Stimulated activated CD4-positive, alpha-beta T cell treated with anti-CD3 and anti-CD28 coated beads, Interleukin-1b, Interleukin-23, amount 100 ng/mL, for 1 hour (primary cell): ENCODE measurements around the gene GIN1.
A peak's percentile ranks its signal among the peaks of the same experiment; 100 is the strongest.
"Not testable (repeated sequence)": the region's sequence is repeated elsewhere in the genome, so short reads cannot be mapped to it uniquely, and the experiment has no call there.

Source experiments
- DNase-seq, 2 donors: peaks; one replicate each; pipeline ENCODE4 v3.0.0-alpha.2; 2020; ENCODE audit warnings: low read depth in 2 of 2

Gene GIN1

GRCh38 chr5:103119765-103120606 lies at the start of gene GIN1, which contains the start of gene PPIP5K2:
TSS of gene GIN1 (minus strand) at chr5:103120138. CDS start at chr5:103108707, 11,431 bp downstream.
TSS of gene PPIP5K2 (plus strand) at chr5:103120301. CDS start at chr5:103129590, 9,289 bp downstream.
- DNase-seq: peak; percentile 87 to 95

GRCh38 chr5:103166706-103167105 lies 46.8 kb upstream of the GIN1 start:
- no peak for DNase-seq

- no peak for DNase-seq
These were observed 31.2 kb upstream of the GIN1 start for GRCh38 chr5:103151156-103151555.

- DNase-seq: no peak
These were observed 28.3 kb upstream of the GIN1 start for GRCh38 chr5:103148213-103148612.

GRCh38 chr5:103145196-103145595 lies 25.3 kb upstream of the GIN1 start:
- no peak for DNase-seq

- not testable (repeated sequence) for DNase-seq
These were observed 22.2 kb upstream of the GIN1 start for GRCh38 chr5:103142132-103142531.

- peak; percentile 58 to 66 for DNase-seq
These were observed 19.4 kb upstream of the GIN1 start for GRCh38 chr5:103139264-103139865.

- no peak for DNase-seq
These were observed 18.3 kb upstream of the GIN1 start for GRCh38 chr5:103138202-103138690.

- no peak for DNase-seq
These were observed 15.5 kb upstream of the GIN1 start for GRCh38 chr5:103135461-103135860.

GRCh38 chr5:103133231-103133630 lies 13.3 kb upstream of the GIN1 start:
- no peak for DNase-seq

- no peak for DNase-seq
These were observed 12.7 kb upstream of the GIN1 start for GRCh38 chr5:103132684-103133083.

- DNase-seq: no peak
These were observed 8.3 kb upstream of the GIN1 start for GRCh38 chr5:103128202-103128601.

- no peak for DNase-seq
These were observed 7.4 kb upstream of the GIN1 start for GRCh38 chr5:103127292-103127817.

GRCh38 chr5:103126557-103126956 lies 6.6 kb upstream of the GIN1 start:
- no peak for DNase-seq

- DNase-seq: no peak
These were observed 2.3 kb upstream of the GIN1 start for GRCh38 chr5:103122242-103122641.

- no peak for DNase-seq
These were observed 766 bp upstream of the GIN1 start for GRCh38 chr5:103120607-103121200.

GRCh38 chr5:103119070-103119764 lies 721 bp downstream of the GIN1 start:
- no peak for DNase-seq

- no peak for DNase-seq
These were observed 2.4 kb downstream of the GIN1 start for GRCh38 chr5:103117471-103117991.

- no peak for DNase-seq
These were observed 5.5 kb downstream of the GIN1 start for GRCh38 chr5:103114440-103114839.

GRCh38 chr5:103112910-103113309 lies 7.0 kb downstream of the GIN1 start:
- no peak for DNase-seq

GRCh38 chr5:103111468-103111867 lies 8.5 kb downstream of the GIN1 start:
- DNase-seq: no peak
